GM21526 (cell line): Measurements from ENCODE around the gene FRMD7.
"Not testable (repeated sequence)": the region's sequence is repeated elsewhere in the genome, so short reads cannot be mapped to it uniquely, and the experiment has no call there.

Experiments used
- ATAC-seq: cut with Tn5 transposase; IDR thresholded peaks from one replicate; pipeline ENCODE4 v1.9.1; 2021; ENCODE audit warnings: moderate library complexity; ENCODE audit not compliant: unreplicated experiment, low FRiP score

The FRMD7 gene, protein sequence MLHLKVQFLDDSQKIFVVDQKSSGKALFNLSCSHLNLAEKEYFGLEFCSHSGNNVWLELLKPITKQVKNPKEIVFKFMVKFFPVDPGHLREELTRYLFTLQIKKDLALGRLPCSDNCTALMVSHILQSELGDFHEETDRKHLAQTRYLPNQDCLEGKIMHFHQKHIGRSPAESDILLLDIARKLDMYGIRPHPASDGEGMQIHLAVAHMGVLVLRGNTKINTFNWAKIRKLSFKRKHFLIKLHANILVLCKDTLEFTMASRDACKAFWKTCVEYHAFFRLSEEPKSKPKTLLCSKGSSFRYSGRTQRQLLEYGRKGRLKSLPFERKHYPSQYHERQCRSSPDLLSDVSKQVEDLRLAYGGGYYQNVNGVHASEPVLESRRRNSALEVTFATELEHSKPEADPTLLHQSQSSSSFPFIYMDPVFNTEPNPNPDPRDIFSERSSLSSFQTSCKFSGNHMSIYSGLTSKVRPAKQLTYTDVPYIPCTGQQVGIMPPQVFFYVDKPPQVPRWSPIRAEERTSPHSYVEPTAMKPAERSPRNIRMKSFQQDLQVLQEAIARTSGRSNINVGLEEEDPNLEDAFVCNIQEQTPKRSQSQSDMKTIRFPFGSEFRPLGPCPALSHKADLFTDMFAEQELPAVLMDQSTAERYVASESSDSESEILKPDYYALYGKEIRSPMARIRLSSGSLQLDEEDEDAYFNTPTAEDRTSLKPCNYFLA

DNA sequence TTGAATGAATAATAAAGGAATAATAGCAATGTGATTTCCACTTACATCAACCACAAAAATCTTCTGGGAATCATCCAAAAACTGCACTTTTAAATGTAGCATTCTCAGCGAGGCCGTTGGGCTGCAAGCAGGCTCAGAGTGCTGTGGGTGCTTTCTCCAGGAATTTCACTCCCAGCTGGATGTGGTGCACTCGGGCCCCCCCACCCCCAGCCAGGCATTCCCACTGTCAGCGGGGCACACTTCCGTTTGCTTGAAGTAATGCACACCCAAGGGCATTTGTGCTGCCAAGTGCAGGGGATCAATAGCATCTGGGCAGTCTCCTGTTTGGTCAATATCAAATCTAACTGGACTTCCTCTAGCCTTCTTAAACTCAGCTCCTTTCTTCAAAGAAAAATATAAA lies at the start of gene FRMD7:
Gene FRMD7, minus strand, starts transcription at position 278 of the 400 bp plus-strand sequence. Its CDS starts 176 bp downstream, at position 102.
- ATAC-seq: no peak

DNA sequence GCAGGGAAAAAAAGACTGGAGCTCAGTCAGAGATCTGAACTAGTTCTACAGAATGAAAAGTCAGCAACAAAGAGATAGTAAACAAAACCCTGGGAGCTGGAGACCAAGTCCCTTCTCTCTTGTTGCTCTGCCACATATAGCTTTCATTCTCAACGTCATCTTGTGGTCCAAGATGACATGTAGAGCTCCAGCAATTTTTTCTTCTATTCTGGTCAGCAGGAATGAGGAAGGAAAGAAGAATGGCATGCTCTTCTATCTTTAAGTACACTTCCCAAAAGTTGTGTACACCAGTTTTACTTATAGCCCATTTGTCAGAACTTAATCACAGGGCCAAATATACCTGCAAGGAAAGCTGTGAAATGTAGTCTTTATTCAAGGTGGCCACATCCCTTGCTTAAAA lies 45.8 kb upstream of the FRMD7 start:
- ATAC-seq: no peak

DNA sequence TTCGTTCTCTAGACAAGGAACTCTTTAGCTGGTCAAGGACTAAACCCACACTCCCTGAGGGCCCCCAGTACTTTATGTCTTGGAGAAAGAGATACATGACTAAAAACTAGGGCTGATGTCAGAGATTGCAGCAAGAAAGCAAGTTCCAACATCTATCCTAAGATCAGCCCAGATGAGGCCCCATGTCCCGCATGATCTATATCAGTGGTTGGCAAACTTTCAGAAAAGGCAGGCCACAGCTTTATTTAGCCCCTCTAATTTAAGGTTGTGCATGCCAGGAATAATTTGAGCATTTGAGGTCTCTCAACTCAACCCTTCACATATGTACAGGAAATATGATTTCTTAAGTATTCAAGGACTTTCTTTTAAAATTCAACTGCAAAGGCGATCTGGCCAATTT lies 44.1 kb upstream of the FRMD7 start:
- no peak for ATAC-seq

DNA sequence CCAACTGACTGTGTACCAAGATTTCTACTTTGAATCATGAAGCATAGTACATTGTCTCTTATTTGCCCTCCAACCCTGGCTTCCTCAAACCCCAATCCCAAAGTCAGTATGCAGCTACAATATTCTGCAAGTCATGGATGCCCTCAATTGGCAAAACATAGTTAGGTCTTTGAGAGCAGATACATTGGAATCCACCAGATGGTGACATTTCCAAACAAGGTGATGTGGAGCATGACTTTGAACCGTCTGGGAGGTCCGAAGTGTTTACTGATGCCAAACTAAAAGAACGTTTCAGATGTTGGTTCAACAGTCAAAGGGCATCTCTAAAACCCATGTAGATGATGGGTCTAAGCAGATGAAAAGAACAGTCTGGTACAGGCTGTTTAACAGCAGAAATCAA lies 43.7 kb upstream of the FRMD7 start:
- ATAC-seq: no peak

DNA sequence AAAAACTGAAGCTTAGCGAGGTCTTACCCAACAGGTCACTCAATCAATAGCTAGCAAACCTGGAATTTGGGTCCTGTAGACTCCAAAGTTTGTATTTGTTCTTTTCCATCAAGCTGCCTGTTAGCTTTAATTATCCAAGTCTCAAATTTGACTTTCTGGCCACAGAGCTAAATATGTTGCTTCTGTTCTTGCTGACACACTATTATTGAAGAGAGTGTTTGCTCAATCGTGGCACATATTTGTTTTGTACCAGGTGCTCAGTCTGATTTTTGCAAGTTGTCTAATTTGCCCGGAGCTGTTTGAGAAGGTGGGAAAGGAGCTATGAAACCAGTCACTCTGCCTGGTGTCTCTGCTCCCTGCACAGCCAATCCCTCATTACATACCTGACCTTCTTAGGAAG lies 41.7 kb upstream of the FRMD7 start:
- no peak for ATAC-seq

DNA sequence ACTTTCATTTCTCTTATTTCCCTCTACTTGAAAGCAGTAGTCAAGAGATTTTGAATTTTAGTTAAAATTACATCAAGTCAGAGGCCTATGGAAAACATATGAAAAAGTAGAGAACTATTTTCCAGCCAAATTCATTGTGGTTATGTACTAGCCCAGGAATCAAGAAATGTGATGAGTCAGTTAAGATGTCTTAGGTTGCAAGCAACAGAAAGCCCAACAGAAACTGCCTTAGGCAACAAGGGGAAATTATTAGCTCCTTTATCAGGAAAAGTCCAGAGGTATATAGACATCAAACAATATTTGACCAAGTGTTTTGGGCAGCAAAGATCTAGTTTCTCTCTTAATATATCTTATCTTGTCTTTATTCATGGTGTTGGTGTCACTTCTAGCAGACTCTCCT lies 37.8 kb upstream of the FRMD7 start:
- no peak for ATAC-seq

DNA sequence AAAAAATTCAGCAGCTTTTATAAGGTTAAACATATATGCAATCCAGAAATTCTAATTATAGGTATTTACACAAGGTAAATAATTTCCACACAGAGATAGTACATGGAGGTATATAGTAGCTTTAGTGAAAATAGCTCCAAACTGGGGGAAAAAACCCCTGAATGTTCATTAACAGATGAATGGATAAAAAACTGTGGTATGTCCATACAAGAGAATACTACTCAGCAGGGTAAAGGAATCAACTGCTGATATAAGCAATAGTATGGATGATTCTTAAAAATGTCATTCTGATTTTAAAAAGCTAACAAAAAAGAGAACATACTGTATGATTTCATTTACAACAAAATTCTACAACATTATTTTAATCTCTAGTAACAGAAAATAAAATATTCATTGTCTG lies 37.2 kb upstream of the FRMD7 start:
- no peak for ATAC-seq

DNA sequence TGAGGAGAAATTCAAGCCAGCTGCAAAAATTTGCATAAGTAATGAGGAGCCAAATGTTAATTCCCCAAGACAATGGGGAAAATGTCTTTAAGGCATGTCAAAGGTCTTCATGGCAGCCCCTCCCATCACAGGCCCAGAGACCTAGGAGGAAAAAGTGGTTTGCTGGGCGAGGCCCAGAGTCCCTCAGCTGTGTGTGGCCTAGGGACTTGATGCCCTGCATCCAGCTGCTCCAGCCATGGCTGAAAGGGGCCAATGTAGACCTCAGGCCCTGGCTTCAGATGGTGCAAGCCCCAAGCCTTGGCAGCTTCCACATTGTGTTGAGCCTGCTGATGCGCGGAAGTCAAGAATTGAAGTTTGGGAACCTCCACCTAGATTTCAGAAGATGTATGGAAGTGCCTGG lies 35.3 kb upstream of the FRMD7 start:
- not testable (repeated sequence) for ATAC-seq

DNA sequence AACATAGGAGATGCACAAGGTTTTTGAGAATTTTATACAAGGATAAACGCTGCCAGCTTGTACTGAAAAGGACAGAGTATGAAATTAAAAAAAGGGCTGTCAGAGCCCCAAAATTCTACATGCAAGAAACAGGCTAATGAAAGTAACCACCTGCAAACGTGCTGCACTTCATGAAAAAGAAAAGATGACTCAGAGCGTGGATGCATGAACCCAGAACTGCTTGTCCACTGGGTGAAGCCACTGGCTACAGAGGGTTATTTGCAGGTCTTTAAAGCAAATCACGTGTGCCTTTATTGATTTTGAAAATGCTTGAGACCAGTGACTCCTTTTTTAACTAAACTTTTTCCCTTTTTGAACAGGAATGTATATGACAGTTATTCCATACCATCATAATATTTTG lies 25.3 kb upstream of the FRMD7 start:
- no peak for ATAC-seq

DNA sequence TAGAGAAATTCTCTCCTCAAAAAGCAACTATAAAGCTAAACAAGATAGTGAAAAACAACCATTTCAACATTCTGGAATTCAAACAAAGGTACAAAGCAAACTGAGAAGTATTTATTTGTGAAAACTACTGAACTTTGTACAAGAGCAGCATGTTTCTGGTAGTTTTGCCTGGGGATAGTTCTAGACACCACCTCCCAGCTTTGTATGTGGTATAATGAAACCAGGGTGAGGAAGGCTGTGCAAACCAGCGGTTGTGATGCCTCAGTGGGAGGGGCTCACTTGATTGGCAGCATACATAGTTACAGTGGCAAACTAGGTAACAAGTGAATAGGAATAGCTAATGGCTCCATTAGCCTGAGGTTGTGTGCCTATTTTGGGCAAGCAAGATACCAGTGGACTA lies 18.6 kb upstream of the FRMD7 start:
- no peak for ATAC-seq

DNA sequence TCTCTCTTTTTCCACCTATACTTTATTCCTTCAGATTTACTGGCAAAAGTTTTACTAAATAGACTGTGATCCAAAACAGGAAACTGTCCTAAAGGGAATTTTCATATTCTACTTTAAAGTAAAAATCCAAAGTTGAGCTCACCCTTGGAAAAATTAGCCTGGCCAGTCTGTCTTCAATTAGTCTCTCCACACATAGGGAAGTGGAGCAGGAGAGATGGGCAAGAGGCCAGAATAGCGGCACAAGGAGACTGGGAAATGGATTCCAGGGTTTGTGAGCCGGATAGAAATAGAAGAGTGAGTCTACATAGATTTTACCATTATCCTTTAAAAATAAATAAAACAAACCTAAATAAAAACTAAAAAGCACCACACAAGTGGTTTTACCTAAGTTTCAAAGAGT lies 16.2 kb upstream of the FRMD7 start:
- ATAC-seq: no peak

DNA sequence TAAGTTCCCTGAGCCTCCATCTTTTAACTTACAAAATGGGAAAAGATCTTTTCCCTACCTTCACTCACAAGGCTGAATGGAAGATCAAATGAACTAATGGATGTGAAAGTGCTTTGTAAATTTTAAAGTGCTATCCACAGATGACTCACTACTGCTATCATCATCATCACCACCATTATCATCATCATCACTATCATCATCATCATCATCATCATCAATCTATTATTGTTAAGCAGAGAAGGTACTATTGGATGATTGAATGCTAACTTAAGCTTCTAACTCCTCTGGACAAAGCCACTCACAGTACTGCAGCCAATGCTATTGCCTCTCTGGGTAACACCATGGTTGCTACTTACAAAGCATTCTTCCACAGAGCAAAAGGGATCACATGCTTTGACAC lies 1.9 kb downstream of the FRMD7 start:
- no peak for ATAC-seq

DNA sequence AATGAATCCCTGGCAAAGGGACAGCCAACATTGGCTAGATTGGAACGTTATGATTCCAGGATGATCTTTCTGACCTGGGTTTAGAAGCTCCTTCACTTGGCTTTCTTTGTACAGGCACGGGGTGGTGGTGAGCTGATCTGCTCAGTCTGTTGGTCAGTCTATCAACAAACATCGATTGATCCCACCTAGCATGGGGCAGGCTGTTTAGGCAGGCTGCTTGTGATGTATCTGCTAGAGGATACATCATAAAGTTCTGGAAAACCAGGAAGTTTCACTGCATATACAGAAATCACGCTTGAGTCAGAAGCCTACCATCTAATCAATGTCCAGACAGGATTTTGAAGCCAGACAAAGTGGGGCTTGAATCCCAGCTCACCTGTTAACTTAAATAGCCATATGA lies 6.9 kb downstream of the FRMD7 start:
- no peak for ATAC-seq

DNA sequence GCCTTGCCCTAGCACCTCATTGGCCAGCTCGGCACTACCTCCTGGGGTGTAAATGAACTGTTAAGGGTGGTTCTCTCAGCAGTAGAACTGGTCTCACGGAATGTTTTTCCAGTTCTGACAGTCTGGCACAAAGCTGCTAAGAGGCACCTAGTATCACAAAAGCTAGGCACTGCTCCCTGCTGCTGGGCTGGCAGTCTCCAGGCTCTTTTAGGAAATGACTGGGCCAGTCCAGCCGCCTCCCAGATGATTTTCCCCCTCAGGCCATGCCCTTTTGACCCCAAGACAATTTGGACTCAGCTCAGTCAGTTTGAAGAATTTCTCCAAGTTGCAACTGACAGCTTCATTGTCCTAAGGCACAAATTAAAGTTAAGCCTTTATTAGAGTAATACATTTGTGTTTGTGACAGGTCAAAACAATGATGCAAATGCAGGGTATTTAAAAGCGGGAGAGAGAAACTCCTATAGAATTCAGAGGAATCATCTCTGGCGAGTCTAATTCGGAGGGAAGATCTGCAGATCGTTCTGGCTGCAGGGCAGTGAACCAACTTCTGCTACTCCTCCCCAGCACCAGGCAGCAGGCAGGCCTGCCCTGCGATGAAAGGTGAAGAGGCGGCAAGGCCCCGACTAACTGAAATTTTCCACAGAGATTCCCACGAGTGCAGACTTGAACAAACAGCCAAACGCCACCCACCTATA lies 7.9 kb downstream of the FRMD7 start:
- no peak for ATAC-seq

DNA sequence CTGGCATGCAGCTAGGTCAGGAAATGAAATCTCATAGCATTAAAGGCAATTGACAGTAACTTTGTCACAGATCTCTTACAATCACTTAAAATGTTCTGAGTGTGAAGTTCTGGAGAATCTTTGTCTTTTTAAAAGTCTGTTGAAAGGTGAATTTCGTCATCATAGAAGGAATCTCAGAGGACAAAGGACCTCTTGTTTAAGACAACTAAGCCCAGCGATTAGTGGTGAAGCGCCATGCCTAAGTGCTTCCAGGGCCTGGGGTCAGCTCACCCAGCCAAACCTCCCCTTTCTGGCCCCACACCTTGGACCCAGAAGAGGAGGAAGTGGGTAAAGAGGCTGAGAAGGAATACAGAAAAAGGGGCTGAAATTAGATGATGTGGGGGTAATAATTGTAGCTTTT lies 8.5 kb downstream of the FRMD7 start:
- no peak for ATAC-seq

DNA sequence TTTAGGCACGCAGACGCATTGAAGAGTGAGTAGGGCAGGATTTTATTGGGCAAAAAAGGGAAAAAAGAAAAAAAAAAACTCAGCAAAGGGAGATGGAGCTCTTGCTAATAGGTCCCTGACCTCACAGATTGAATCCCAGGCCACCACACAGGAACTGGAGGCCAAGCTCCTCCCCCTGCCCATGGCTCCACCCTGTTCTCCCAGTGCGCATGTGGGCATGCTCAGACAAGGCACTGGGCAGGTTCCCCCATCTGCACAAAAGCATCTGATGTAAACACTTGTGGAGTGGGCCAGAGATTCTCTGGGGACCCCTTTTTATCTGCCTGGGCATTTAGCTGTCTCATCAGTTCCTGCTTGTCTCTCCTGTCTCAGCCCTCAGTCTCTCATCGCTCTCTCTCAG lies 9.5 kb downstream of the FRMD7 start:
- no peak for ATAC-seq

DNA sequence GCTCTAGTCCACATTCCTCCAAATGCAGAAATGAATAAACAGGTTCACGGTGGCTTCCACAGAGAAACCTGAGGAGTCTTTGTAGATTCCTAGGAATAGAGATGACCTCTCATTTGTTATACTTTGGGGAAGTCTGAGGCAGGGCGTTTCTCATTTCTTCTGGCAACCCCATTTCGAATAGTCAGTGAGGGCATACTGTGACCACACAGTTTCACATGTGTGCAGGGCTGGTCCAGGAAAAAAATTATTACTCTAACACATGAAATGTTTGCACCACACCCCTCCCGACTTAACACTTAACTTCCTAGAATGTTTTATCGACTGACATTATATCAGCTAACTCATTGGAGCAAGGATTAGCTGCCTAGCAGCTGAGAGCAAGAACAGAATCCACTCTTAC lies 12.0 kb downstream of the FRMD7 start:
- ATAC-seq: no peak

DNA sequence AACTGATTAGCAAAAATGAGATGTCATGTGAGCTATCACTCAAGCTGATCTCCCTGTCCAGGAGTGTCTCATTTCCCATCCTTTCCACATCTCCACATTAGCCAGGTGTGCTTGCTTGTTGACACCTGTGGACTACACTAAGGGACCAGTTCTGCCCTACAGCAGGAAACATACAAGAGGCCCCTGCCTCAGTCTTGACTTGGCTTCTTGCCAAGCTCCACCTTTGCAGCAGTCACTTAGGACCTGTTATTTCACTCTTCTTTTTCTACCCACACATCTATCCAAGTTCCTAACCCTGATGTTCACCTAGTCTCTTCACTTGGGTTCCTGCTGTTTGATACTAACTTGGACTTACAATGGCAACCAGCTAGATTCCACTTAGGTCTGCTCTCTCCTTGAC lies 13.2 kb downstream of the FRMD7 start:
- no peak for ATAC-seq

DNA sequence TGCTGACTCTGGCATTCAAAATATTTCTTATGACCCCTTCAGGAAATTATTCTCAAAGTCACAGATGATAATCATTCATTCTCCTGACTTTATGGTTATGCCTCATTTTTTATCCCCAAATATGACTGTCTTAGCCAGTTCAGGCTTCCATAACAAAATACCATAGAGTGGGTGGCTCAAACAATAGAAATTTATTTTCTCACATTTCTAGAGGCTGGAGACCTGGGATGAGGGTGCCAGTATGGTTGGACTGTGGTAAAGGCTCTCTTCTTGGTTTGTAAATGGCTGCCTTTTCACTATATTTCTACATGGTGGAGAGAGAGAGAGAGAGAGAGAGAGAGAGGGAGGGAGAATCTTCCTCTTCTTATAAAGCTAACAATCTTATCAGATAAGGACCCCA lies 20.5 kb downstream of the FRMD7 start:
- ATAC-seq: no peak

DNA sequence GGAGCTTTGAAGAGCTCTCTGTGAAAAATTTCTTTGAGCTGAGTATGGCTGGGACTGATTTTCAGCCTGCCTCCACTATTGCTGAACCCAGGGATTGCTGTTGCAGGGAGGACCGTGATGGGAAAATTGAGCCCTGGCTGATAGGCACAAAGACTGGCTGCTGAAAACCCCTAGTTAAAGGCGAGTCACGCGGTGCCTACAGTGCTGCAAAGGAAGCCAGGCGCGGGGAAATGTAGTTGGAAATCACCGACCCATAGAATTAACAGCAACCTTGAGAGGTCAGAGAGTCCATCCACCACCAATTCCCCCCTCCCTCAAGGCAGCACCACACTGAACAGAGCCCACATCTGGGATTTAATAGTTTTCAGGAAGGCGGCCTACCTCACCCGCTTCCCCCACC lies 26.0 kb downstream of the FRMD7 start:
- ATAC-seq: no peak

DNA sequence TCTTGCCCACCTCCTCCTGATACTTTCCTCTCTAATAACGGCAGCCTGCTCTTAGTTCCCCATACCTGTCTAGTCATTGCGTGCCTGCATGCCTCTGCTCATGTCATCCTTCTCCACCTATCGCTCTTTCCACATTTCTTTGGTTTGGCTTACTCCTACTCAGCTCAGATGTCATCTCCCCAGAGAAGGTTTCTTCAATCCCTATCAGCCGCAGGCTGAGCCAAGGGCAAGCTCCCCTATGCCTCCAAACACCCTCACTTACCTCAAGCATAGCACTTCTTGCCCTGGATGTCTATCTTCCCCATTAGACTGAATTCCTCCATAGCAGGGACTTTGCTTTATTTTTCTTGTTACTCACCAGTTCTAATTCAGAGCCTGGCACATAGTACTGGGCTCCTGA lies 26.6 kb downstream of the FRMD7 start:
- ATAC-seq: no peak

DNA sequence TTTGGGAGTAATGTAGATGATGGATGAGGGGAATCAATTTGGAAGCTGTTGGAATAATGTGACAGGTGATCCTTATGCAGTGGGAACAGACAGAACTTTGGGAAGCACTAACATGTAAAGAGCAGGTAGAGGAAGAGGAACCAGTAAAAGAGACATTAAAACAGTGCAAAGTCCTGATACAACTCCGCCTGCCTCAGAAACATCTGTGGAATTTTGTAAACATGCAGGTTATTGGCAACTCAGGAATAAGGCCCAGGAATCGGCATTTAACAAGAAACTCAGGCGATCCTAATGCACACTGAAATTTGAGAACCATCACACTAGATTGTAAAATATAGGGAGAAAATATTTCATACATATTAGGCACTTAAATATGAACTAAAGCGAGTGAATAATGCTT lies 29.1 kb downstream of the FRMD7 start:
- ATAC-seq: not testable (repeated sequence)
